Limb (tissue), 2 donors: Measurements from ENCODE around the gene IPO5.
"Not testable (repeated sequence)": the region's sequence is repeated elsewhere in the genome, so short reads cannot be mapped to it uniquely, and the experiment has no call there.

Experiments
- DNase-seq, 2 donors: peaks; one replicate each; pipeline ENCODE4 v3.0.0-alpha.2; 2016; ENCODE audit errors: extremely low spot score in 2 of 2

The IPO5 gene

DNA sequence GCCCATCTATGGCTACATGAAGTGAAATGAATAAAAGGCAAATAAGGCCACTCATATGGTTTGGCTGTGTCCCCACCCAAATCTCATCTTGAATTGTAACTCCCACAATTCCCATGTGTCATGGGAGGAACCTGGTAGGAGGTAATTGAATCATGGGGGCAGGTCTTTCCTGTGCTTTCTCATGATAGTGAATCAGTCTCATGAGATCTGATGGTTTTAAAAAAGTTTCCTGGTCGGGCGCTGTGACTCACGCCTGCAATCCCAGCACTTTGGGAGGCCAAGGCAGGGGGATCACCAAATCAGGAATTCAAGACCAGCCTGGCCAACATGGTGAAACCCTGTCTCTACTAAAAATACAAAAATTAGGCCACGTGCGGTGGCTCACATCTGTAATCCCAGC is 4.2 kb upstream of the IPO5 start:
- not testable (repeated sequence) for DNase-seq

DNA sequence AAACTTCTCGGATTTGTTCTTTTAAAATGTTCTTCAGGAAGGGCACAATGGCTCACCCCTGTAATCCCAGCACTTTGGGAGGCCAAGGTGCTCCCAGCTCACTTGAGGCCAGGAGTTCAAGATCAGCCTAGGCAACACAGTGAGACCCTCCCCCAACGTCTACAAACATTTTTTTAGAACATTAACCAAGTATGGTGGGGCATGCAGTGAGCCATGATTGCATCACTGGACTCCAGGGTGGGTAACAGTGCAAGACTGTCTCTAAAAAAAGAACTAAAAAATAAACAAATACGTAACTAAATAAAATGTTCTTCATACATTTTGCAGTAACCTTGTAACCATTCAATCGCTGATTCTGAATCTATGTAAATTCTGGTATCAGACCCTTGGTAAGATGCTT is 2.1 kb upstream of the IPO5 start:
- no peak for DNase-seq

DNA sequence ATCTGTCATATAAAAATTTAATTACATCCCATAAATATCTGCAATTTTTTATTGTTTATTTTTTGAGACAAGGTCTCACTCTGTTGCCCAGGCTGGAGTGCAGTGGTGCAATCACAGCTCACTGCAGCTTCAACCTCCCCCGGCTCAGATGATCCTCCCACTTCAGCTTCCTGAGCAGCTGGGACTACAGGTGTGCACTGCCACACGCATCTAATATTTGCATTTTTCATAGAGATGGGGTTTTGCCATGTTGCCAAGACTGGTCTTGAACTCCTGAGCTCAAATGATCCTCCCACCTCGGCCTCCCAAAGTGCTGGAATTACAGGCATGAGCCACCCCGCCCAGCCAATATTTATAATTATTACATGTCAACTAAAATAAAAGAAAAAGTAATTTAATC is 644 bp upstream of the IPO5 start:
- not testable (repeated sequence) for DNase-seq

DNA sequence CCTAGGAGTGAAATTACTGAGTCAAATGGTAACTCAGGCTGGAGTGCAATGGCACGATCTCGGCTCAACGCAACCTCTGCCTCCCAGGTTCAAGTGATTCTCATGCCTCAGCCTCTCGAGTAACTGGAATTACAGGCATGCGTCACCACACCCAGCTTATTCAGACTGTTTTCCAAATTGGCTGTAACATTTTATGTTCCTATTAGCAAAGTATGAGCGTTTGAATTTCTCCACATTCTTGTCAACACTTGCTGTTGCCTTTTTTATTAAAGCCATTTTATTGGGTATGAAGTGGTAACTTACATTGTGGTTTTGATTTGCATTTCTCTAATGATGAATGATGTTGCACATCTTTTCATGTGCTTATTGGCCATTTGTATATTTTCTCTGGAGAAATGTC is 7.9 kb downstream of the IPO5 start:
- DNase-seq = no peak

DNA sequence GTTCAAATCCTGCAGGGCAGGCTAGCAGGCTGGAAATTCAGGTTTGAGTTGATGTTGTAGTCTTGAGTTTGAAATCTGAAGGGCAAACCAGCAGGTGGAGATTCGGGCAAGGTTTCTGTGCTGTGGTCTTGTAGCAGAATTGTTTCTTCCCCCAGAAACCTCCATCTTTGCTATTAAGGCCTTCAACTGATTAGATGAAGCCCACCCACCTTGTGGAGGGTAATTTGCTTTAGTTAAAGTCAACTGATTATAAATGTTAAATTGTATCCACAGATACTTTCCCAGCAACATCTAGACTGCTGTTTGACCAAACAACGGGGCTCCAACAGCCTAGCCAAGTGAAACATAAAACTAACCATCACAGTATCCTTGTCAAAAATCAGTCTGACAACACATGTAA is 9.4 kb downstream of the IPO5 start:
- no peak for DNase-seq

DNA sequence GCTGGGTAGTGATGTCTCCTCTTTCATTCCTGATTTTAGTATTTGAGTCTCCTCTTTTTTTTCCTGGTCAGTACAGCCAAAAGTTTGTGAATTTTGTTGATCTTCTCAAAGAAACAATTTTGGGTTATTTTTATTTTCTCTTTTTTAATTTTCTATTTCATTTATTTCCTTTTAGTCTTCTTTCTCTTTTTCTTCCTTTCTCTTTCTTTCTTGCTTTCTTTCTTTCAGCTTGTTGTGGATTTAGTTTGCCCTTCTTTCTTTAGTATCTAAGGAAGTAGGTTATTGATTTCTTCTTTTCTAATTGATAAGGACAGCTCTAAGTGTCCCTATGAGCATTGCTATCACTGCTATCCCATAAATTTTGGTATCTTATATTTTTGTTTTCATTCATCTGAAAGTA is 13.8 kb downstream of the IPO5 start:
- DNase-seq = no peak

DNA sequence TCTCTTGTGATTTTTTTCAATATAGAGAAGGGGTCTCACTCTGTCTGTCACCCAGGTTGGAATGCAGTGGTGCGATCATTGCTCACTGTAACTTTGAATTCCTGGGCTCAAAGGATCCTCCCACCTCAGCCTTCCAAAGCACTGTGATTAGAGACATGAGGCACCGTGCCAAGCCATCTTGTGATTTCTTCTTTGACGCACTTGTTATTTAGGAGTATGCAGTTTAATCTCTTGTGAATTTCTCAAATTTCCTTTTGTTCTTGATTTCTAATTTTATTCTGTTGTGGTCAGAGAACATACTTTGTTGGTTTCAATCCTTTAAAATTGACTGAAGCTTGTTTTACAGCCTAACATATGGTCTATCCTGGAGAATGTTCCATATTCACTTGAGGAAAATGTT is 14.5 kb downstream of the IPO5 start:
- no peak for DNase-seq

DNA sequence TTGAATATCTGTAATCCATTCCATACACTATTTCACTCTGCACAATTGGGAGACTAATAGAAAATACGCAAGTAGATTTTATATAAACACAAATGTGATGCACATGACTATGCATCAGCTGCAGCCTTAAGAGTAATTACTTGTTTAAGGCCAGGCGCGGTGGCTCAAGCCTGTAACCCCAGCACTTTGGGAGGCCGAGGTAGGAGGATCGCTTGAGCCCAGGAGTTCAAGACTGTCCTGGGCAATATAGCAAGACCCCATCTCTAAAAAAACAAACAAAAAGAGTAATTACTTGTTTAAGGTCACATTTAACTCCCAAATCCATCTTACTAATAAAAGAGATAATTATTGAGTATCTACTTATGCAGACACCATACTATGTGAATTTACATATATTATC is 18.0 kb downstream of the IPO5 start:
- DNase-seq = no peak

DNA sequence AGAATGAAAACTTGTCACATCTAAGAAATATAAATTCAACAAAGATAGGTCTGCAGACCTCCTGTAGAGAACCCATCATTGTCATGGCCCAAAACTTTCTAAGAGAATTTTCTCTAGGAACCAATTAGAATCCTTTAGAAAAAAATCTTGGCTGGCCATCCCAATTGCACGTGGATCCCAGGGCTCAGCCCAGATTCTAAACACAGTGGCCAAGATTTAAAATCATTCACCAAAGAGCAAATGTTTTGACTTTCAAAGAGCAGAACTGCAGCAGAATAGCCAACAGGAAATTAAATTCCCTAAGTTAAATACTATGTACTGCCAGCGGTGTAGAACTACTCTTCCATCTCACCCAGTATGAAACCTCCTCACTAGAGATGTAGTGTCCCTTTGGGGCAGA is 21.3 kb downstream of the IPO5 start:
- DNase-seq = no peak

DNA sequence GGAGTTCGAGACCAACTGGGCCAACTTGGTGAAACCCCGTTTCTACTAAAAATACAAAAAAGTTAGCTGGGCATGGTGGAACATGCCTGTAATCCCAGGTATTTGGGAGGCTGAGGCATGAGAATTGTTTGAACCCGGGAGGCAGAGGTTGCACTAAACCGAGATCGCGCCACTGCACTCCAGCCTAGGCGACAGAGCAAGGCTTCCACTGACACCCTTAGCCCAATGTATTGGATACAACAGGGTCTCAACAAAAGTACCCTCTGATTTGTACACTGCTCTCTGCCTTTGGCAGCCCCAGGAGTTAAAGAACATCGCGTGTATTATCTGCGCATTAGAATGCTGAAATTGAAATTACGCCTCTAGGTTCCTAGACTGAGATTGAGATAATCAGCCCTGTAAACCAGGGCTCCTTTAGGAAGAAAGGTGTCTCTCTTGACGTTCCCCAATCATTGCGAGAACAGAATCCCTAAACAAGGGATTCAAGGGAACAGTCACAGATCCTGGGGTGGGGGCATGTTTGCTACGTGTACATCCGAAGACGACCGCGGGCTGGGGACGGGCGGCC is 21.9 kb downstream of the IPO5 start:
- DNase-seq = peak in 1 of 2 donors; percentile 31

DNA sequence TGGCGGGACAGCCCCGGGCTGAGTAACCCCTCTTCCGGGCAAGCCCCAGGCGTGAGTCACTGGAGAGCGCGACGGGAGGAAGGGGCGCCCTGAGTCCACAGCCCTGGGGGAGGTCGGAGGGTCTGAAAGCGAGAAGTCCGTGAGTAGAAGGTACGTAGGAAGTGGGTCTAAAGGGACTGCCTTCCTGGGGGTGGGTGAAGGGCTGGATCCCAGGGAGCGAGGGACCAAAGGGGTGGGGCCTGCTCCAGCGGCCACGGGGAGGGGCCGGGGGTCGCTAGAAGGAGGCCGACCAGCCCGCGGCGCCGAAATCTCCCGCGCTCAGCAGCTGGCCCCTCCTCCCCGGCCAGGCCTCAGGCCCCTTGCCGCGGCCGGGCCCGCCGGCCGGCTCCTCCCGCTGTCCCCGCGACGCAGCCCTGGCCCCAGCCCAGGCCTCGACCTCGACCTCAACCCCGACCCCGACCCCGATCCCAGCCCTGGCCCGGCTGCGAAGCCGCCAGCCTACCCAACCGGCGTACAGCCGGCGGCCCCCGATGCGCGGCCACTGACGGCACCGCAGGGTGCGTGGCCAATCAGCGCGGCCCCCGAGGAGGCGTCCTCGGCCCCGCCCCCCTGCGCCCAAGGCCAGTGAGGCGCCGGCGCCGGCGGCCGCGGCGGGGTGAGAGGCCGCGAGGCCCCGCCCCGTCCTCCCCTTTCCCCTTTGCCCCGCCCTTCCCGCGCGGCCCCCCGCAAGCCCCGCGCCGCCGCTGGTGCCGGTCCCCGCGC is 22.6 kb downstream of the IPO5 start:
- DNase-seq = peak; percentile 87 to 93

DNA sequence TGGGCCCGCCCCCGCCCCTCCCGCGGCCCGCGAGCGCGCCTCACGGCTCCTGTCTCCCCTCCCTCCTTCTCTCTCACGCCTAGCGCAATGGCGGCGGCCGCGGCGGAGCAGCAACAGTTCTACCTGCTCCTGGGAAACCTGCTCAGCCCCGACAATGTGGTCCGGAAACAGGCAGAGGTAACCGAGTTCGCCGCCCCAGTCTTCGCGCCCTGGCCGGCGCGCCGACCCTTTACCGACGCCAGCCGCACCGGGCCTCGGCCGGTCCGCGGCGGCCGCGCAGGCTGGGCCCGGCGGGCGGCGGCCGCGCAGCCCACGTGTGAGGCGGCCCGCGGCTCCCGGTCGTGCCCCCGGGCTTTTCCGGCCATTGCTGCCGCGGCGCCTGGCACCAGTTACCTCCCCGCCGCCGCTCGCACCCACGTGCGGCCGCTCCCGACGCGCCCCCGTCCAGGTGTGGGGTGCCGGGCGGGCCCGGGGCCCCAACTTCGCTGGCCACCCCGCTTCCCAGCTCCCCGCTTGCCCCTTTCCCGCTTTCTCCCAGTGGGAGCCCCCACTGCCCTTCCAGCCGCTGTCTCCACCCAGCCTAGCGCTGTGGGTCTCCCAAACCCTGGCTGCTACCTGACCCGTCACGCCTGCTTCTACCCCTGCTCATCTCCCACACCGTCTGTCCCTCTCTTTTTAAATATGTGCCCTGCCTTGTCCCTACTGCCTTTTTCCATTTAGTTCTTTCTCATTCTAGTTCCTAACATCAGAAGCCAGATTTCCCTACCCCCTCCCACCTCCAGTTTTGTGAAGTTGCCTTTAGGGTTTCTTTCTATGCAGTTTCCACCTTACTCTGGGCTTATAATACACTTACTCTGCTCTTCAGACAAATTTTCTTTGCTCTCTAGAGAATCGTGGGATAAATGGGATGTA is 23.4 kb downstream of the IPO5 start:
- no peak for DNase-seq

DNA sequence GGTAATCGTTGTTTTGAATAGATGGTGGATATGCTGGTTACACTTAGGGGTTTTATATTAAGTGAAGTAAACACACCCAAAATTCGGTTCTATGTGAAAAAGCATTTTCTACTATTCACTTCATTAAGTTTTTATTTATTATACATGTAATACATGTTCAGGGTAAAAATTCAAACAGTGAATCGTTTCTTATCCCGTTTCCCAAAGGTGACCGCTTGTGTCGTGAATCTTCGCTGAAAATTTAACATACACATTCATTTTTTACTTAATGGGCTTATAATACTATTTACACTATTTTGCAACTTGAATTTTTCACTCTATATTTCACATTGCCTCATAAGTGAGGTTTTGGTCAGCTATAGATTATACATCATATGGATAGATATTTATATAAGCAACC is 24.5 kb downstream of the IPO5 start:
- no peak for DNase-seq

DNA sequence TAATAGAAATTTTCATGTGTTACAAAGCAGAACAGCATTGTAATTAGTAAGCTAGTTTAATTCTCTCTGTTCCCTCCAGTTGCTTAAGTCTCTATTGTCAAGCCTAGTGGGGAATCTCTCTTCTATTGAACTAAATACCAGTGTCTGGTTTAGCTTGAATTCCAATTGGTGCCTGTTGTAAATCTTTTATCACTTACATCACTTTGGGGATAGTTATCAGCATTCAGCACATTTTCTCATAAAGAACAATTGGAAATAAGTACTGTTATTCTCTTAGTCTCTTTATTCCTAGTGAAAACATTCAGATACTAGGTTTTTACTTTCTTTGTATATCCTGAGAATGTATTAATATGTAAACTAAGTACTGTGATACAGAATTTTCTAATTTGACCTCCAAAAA is 25.2 kb downstream of the IPO5 start:
- no peak for DNase-seq

DNA sequence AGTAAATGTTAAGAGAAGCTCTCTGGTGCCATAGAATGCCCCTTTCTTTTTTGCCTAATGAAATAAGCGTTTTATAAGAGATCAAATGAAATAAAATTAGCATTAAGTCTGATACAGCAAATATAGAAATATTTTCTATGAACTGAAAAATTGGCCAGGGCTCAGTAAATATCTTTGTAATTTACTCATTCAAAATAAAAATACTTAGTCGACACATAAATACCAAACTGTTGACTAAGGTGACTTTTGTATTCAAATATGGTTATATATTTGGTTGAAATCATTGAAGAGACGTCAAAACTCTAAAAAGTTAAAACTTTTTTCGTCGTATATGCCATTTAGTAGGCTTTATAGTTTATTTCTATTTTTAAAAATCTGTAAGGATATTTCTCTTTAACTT is 25.6 kb downstream of the IPO5 start:
- DNase-seq = no peak

DNA sequence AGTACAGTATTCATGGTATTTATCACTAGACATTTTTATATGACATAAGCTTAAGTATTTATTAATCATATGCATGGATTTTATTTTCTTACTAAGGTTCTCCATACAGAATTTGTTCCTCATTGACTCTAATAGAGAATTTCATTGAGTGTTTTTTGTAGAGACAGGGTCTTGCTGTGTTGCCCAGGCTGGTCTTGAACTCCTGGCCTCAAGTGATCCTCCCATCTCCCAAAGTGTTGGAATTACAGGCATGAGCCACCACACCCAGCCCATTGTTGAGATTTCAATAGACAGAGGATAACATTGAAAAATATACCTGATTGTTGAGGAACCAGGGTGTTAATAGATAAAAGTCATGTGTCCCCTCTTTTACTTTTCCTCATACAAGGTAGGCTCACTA is 26.1 kb downstream of the IPO5 start:
- DNase-seq = no peak

DNA sequence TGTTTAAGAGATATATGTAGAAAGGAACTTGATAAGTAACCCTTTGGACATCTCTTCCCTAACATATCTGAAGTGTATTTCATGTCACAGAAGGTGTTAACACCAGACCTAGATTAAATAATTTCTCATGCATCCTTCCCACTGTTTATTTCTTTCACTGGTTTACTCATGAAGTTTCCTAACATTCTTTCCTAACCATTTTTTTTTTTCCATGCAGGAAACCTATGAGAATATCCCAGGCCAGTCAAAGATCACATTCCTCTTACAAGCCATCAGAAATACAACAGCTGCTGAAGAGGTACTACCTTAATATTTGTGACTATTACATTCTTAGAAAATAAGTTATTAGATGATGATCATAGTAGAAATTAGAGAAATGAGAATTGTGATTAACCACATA is 28.8 kb downstream of the IPO5 start:
- DNase-seq = no peak

DNA sequence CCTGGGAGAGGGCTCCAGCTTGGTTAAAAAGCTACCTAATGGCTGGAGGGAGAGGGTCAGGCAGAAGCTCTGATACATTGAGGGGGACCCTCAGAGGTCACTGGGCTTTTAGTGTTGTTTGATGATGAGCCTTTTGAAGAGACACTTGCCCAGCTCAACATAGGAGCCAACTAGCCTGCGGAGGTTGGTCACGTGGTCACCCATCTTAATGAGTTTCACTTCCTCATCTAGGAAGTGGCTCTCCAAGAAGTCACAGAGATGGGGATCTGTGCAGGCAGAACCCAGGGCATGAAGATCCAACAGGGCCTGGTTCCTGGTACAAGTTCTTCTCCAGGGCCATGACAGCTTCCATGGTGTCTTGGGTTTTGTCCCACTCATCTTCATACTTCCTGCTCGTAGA is 33.4 kb downstream of the IPO5 start:
- DNase-seq = no peak

DNA sequence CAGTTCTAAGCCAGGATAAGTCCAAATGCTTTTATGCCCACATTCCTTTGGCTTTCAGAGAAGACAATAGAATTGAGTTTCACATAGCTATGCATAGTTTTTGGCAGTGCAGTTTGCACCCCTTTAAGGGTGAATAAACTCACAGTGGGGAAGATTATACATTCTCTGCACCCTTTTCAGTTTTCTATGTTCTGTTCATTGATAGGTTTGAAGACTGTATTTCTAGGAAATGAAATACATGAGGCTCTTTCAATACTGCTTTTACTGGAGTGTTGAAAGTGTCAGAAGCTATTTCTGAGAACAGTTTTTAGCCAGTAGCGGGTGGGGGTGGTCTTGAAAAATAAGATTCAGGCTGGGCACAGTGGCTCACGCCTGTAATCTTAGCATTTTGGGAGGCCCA is 46.2 kb downstream of the IPO5 start:
- no peak for DNase-seq

DNA sequence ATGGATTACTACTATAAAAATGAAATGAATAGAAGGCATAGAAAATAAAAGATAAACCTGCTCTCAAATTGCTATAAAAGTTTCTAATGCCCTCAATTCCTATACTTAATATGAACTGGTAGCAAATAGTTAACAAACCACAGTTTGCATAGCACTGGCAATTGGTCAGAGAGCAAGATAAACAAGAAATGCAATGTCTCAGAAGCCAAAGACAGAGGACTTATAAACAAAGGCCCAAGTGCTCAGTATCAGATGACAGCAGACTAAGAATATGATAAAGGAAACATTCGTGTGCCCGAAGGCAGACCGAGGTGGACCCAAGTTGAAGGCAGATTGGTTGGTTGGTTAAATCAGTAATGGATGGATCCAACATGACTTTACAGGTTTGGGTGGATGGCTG is 50.6 kb downstream of the IPO5 start:
- DNase-seq = no peak

DNA sequence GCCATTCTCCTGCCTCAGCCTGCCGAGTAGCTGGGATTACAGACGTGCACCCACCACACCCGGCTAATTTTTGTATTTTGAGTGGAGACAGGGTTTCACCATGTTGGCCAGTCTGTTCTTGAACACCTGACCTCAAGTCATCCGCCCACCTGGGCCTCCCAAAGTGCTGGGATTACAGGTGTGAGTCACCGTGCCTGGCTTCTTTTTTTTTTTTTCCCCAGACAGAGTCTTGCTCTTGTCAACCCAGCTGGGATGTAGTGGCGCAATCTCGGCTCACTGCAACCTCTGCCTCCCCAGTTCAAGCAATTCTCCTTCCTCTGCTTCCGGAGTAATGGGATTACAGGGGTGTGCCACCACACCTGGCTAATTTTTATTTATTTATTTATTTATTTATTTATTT is 51.5 kb downstream of the IPO5 start:
- DNase-seq = not testable (repeated sequence)

DNA sequence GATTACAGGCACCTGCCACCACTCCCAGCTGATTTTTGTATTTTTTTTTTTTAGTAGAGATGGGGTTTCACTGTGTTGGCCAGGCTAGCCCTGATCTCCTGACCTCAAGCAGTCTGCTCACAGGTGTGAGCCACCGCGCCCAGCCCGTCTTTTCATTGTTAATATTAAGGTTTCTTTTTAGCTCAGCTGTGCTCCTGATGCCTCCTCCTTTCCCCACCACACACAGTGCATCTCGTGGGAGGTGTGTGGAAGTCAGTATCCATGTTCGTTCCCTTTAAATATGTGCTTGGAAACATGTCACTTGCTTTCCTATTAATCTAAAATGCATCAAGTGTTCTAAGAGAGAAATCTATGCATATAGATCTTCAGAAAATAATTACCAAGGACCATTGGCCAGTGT is 53.5 kb downstream of the IPO5 start:
- DNase-seq = no peak

DNA sequence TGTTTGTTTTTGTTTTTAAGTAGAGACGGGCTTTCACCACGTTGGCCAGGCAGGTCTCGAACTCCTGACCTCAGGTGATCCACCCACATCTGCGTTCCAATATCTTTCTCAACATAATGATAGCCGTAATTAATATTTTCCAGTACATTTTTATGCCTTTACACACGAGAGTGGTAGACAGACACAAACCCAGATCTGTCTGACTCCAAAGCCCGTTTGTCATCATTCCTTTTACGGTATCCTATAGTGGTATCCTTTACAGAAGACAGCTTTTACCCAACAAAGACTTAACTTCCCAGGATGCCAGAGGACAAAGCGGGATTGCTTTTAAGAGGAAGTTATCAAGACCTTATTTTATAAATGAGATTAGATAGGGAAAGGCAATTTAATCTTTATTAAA is 59.8 kb downstream of the IPO5 start:
- DNase-seq = no peak
